Measurements from ENCODE around the gene ADCK2.

The ADCK2 gene

GRCh38 chr7:140696024-140696679 is 23.4 kb downstream of the ADCK2 start:
- H3K4me3 ChIP-seq (ENCODE audit: low read depth, low read length) = peak overlapping the region; percentile 100
- TF ChIP-seq CTCF (IDR thresholded peaks at IDR 0.05; ENCODE audit: borderline replicate concordance, insufficient read depth, low read depth, low read length) = no peak

DNA sequence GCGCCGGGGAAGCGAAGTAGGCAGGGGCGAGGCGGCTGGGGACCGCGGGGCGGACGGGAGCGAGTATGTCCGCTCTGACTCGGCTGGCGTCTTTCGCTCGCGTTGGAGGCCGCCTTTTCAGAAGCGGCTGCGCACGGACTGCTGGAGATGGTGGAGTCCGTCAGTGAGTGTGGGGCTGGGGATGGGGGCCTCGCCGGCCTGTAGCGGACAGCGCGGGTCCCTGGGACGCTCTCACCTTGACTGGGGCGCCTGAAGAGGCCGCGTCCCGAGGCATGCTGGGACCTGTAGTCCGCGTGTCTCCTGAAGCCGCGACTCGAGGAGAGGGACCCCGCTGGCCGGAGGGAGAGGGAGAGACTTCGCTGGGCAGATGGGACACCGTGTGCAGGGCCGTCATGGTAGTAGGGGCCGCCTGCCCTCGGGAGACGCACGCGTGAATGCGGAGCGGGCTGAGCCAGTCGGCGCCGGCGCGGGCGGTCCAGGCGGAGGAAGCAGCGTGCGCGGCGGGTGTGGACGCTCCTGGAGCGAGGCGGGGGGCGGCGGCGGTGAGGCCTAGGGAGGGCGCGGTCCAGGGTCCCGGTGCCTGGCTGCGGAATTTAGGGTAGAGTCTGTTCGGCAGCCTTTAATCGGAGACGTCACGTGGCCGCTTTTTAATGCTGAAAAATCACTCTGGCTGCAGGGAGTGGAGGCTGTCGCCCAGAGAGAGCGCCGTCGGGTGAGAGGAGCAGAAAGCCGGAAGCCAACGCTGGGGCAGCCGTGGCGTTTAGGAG is 24.1 kb downstream of the ADCK2 start, which contains the start of gene NDUFB2:
Gene NDUFB2 (plus strand): TSS at position 29 of the 767 bp plus-strand sequence. CDS start 37 bp downstream, at position 66.
- no peak for TF ChIP-seq CTCF (IDR thresholded peaks at IDR 0.05; ENCODE audit: borderline replicate concordance, insufficient read depth, low read depth, low read length)

DNA sequence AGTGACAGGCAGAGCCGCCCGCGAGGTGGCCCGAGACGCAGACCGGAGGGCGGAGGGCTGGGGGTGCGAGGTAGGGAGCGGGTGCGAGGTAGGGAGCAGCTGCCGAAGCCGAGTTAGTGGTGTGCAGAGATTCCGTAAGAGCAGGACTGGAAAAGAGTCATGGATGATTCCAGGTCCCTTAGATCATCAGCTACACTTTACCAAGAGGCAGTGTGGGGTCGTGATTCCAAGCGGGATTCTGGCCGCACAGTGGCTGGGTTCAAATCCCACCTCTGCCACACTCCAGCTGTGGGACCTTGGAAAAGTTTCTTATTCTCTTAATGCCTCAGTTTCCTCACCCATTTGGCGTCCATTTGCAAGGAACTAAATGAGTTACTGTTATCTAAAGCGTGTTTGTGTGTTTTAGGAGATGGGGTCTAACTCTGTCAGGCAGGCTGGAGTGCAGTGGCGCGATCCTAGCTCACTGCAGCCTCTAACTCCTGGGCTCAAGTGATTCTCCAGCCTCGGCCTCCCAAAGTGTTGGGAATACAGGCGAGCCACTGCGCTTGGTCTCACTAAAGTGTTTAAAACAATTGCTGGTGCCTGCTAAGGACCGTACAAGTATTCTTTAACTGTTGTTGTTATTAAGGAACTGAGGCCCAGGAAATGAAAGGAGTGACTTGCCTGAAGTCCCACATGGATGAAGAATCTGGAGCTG is 24.9 kb downstream of the ADCK2 start:
- no peak for TF ChIP-seq CTCF (IDR thresholded peaks at IDR 0.05; ENCODE audit: borderline replicate concordance, insufficient read depth, low read depth, low read length)
- H3K4me3 ChIP-seq (ENCODE audit: low read depth, low read length) = peak overlapping the region; percentile 100

More for the DNA sequence above, 24.1 kb downstream of the ADCK2 start, which contains the start of gene NDUFB2:
- peak within 1 kb of the TSS; percentile 100 for H3K4me3 ChIP-seq (ENCODE audit: low read depth, low read length)

GRCh38 chr7:140698477-140698876 is 25.7 kb downstream of the ADCK2 start:
- no peak overlapping the region for H3K4me3 ChIP-seq (ENCODE audit: low read depth, low read length)
- TF ChIP-seq CTCF (IDR thresholded peaks at IDR 0.05; ENCODE audit: borderline replicate concordance, insufficient read depth, low read depth, low read length) = no peak

DNA sequence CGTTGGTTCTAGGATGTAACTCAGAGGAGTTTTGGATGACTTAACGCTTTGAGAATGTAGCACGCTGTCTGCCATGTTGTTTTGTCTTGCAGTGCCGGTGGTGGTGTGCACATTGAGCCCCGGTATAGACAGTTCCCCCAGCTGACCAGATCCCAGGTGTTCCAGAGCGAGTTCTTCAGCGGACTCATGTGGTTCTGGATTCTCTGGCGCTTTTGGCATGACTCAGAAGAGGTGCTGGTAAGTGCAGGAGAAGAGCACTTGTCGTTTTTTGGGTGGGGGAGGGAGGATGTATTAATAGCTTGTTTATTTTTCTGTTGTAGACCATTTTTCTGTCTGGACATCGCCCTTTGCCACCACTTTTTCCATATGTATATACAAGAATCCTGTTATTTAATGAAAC is 30.0 kb downstream of the ADCK2 start:
- no peak overlapping the region for H3K4me3 ChIP-seq (ENCODE audit: low read depth, low read length)
- TF ChIP-seq CTCF (IDR thresholded peaks at IDR 0.05; ENCODE audit: borderline replicate concordance, insufficient read depth, low read depth, low read length) = no peak

- TF ChIP-seq CTCF (IDR thresholded peaks at IDR 0.05; ENCODE audit: borderline replicate concordance, insufficient read depth, low read depth, low read length) = no peak
- H3K4me3 ChIP-seq (ENCODE audit: low read depth, low read length) = no peak overlapping the region
These were observed 31.5 kb downstream of the ADCK2 start for GRCh38 chr7:140704205-140704604.
